HepG2 (cell line): ENCODE results near the gene THRAP3. TPM values are rescaled to one million over a fixed set of nuclear protein-coding genes. Genes with fewer than 3 reads are reported as not detected.

Experiments
- ATF7-NPFF ChIP-seq: sonication (generic); formaldehyde crosslinking; IDR thresholded peaks from 2 replicates; pipeline ENCODE4 v1.8.1; 2023; ENCODE audit warnings: mild to moderate bottlenecking, low read depth, missing genetic modification reagents, moderate library complexity
- ATRX ChIP-seq: sonication (generic); formaldehyde crosslinking; IDR thresholded peaks from 2 replicates; pipeline ENCODE4 v1.4.0; 2020; ENCODE audit warnings: missing genetic modification reagents, borderline replicate concordance
- CENPX ChIP-seq: sonication (generic); formaldehyde crosslinking; IDR thresholded peaks from 2 replicates; pipeline ENCODE4 v1.9.0; 2021; ENCODE audit warnings: mild to moderate bottlenecking, missing genetic modification reagents, moderate library complexity
- CREB3 ChIP-seq: sonication (generic); formaldehyde crosslinking; IDR thresholded peaks from 2 replicates; pipeline ENCODE4 v1.5.0; 2020; ENCODE audit warnings: missing genetic modification reagents
- DNMT3B ChIP-seq: conservative IDR thresholded peaks from 2 replicates; pipeline ENCODE4 v1.6.1; 2016; ENCODE audit warnings: missing biosample characterization, control low read depth
- E2F2 ChIP-seq: sonication (generic); formaldehyde crosslinking; IDR thresholded peaks from 2 replicates; pipeline ENCODE4 v1.4.0; 2020; ENCODE audit warnings: missing genetic modification reagents, borderline replicate concordance
- EED ChIP-seq: sonication (generic); formaldehyde crosslinking; IDR thresholded peaks from 2 replicates; pipeline ENCODE4 v1.5.0; 2020; ENCODE audit warnings: mild to moderate bottlenecking, missing genetic modification reagents
- GLI4 ChIP-seq: sonication (generic); formaldehyde crosslinking; IDR thresholded peaks from 2 replicates; pipeline ENCODE4 v1.5.1; 2020; ENCODE audit warnings: missing genetic modification reagents, mild to moderate bottlenecking, moderate library complexity, borderline replicate concordance
- HOXA5 ChIP-seq: sonication (generic); formaldehyde crosslinking; IDR thresholded peaks from 2 replicates; pipeline ENCODE4 v1.4.0; 2020; ENCODE audit warnings: missing genetic modification reagents
- KLF15 ChIP-seq: sonication (generic); formaldehyde crosslinking; IDR thresholded peaks from 2 replicates; pipeline ENCODE4 v1.8.1; 2023; ENCODE audit warnings: borderline replicate concordance, mild to moderate bottlenecking, inconsistent platforms, missing genetic modification reagents, mixed read lengths
- MAF1 ChIP-seq: sonication (generic); formaldehyde crosslinking; IDR thresholded peaks from 2 replicates; pipeline ENCODE4 v1.5.0; 2020; ENCODE audit warnings: missing genetic modification reagents, borderline replicate concordance
- PAWR ChIP-seq: sonication (generic); formaldehyde crosslinking; IDR thresholded peaks from 2 replicates; pipeline ENCODE4 v1.4.0; 2020; ENCODE audit warnings: missing genetic modification reagents, mild to moderate bottlenecking, borderline replicate concordance
- SRF ChIP-seq: IDR thresholded peaks from 2 replicates; pipeline ENCODE4 v1.6.1; 2011; ENCODE audit warnings: mild to moderate bottlenecking, low read depth, low read length, moderate library complexity
- STAG1 ChIP-seq: sonication (generic); formaldehyde crosslinking; IDR thresholded peaks from 2 replicates; pipeline ENCODE4 v1.4.0; 2020; ENCODE audit warnings: missing genetic modification reagents
- SUZ12 ChIP-seq: fragments of 150-350 bp; IDR thresholded peaks from 2 replicates; pipeline ENCODE4 v1.6.1; 2014; ENCODE audit warnings: low read depth, low read length
- SYNCRIP ChIP-seq: fragments of 200-400 bp; formaldehyde crosslinking; IDR thresholded peaks from 2 replicates; pipeline ENCODE4 v1.6.1; 2018; ENCODE audit warnings: mild to moderate bottlenecking, low read depth, low read length; ENCODE audit not compliant: insufficient read depth
- THAP8 ChIP-seq: sonication (generic); formaldehyde crosslinking; IDR thresholded peaks from 2 replicates; pipeline ENCODE4 v1.5.1; 2020; ENCODE audit warnings: missing genetic modification reagents, mild to moderate bottlenecking, borderline replicate concordance
- ZBTB1 ChIP-seq: sonication (generic); formaldehyde crosslinking; IDR thresholded peaks from 2 replicates; pipeline ENCODE4 v1.4.0; 2020; ENCODE audit warnings: missing genetic modification reagents, borderline replicate concordance
- ZC3H13 ChIP-seq: sonication (generic); formaldehyde crosslinking; IDR thresholded peaks from 2 replicates; pipeline ENCODE4 v1.8.1; 2023; ENCODE audit warnings: mild to moderate bottlenecking, missing genetic modification reagents, moderate library complexity
- ZMYM4 ChIP-seq: sonication (generic); formaldehyde crosslinking; IDR thresholded peaks from 2 replicates; pipeline ENCODE4 v1.8.1; 2023; ENCODE audit warnings: mild to moderate bottlenecking, missing genetic modification reagents
- ZNF224 ChIP-seq: sonication (generic); formaldehyde crosslinking; IDR thresholded peaks from 2 replicates; pipeline ENCODE4 v1.5.0; 2020; ENCODE audit warnings: mild to moderate bottlenecking, missing genetic modification reagents
- ZNF234 ChIP-seq: sonication (generic); formaldehyde crosslinking; conservative IDR thresholded peaks from 2 replicates; pipeline ENCODE4 v1.5.1; 2020; ENCODE audit warnings: mild to moderate bottlenecking, missing genetic modification reagents
- ZNF367 ChIP-seq: sonication (generic); formaldehyde crosslinking; IDR thresholded peaks from 2 replicates; pipeline ENCODE4 v1.4.0; 2020; ENCODE audit warnings: missing genetic modification reagents, borderline replicate concordance
- ZNF652 ChIP-seq: IDR thresholded peaks from 2 replicates; pipeline ENCODE4 v1.6.1; 2016; ENCODE audit warnings: low read depth, borderline replicate concordance
- ZNF772 ChIP-seq: sonication (generic); formaldehyde crosslinking; IDR thresholded peaks from 2 replicates; pipeline ENCODE4 v1.5.0; 2020; ENCODE audit warnings: mild to moderate bottlenecking, missing genetic modification reagents
- ZNF784 ChIP-seq: sonication (generic); formaldehyde crosslinking; IDR thresholded peaks from 2 replicates; pipeline ENCODE4 v1.5.1; 2020; ENCODE audit warnings: missing genetic modification reagents, mild to moderate bottlenecking, borderline replicate concordance
- ZNF792 ChIP-seq: IDR thresholded peaks from 2 replicates; pipeline ENCODE4 v1.6.1; 2016
- polyA plus RNA-seq, 8 experiments: library from polyadenylated mRNA; depleted of rRNA in 3 of 8; stranded (reverse) in 7 of 8; unstranded in 1 of 8; fragments of >200 nt; fragmentation: Illumina TruSeq in 4 of 8; extraction: Trizol in 4 of 8; gene quantifications; 2 replicates each; pipeline versions ENCODE4 v1.2.1 to v1.2.3, GENCODE V29; 2011 to 2016; ENCODE audit warnings: low read depth in 4 of 8, missing spikeins in 1 of 8, mixed read lengths in 1 of 8; ENCODE audit not compliant: insufficient read depth in 1 of 8
- total RNA-seq, 5 experiments: library from RNA; depleted of rRNA; stranded (reverse); fragments of >200 nt; fragmentation: Illumina TruSeq; extraction: Trizol; gene quantifications; 2 replicates each; pipeline ENCODE4 v1.2.3, GENCODE V29; 2016; ENCODE audit warnings: low read depth in 1 of 5

Gene THRAP3
- total and polyA plus RNA-seq, 2 of the 13 experiments (the other 11 are each of a cell fraction or from before 2014, with no cell fraction given) = 45.0 to 92.6 TPM

- TF ChIP-seq ATF7-NPFF (CRISPR knock-in tag) = peak; percentile 21; the same call in 1 of the 2 replicates
- no peak for TF ChIP-seq ATRX (CRISPR knock-in tag)
- peak; percentile 61 for TF ChIP-seq ZMYM4 (CRISPR knock-in tag)
- peak; percentile 70; the same call in 1 of the 2 replicates for TF ChIP-seq HOXA5 (CRISPR knock-in tag)
- TF ChIP-seq SUZ12 = peak; percentile 93
- no peak for TF ChIP-seq ZNF367 (CRISPR knock-in tag)
- no peak for TF ChIP-seq PAWR
- 0 out of 2 replicates have a peak, but pooled peaks have one; percentile 61 for TF ChIP-seq ZNF224 (CRISPR knock-in tag)
- 0 out of 2 replicates have a peak, but pooled peaks have one; percentile 63 for TF ChIP-seq DNMT3B (CRISPR knock-in tag)
- no peak for TF ChIP-seq ZNF234 (CRISPR knock-in tag)
- peak; percentile 63; the same call in 1 of the 2 replicates for TF ChIP-seq ZC3H13 (CRISPR knock-in tag)
- no peak for TF ChIP-seq CREB3 (CRISPR knock-in tag)
- no peak for TF ChIP-seq THAP8
- TF ChIP-seq KLF15 (CRISPR knock-in tag) = no peak
- TF ChIP-seq ZNF652 = no peak
- TF ChIP-seq ZNF784 (CRISPR knock-in tag) = peak; percentile 83
- TF ChIP-seq GLI4 = no peak
- no peak for TF ChIP-seq SYNCRIP
- no peak for TF ChIP-seq ZBTB1
- TF ChIP-seq EED (CRISPR knock-in tag) = no peak
- TF ChIP-seq ZNF772 (CRISPR knock-in tag) = no peak; the same call in 1 of the 2 replicates
- TF ChIP-seq SRF = no peak
- TF ChIP-seq E2F2 (CRISPR knock-in tag) = peak; percentile 41; the same call in 1 of the 2 replicates
- no peak for TF ChIP-seq MAF1 (CRISPR knock-in tag)
- TF ChIP-seq CENPX (CRISPR knock-in tag) = no peak
- peak; percentile 81; the same call in 1 of the 2 replicates for TF ChIP-seq ZNF792 (CRISPR knock-in tag)
- TF ChIP-seq STAG1 = no peak
These were observed at the start of gene THRAP3 (continued) for GRCh38 chr1:36223996-36224536.
